WERI-Rb-1 (cell line): Measurements from ENCODE around the gene SLIT3.

Experiments
- DNase-seq: peaks from one replicate; pipeline ENCODE4 v3.0.0-alpha.2; 2020
- H3K27ac ChIP-seq: fragments of 250-450 bp; sonication (Bioruptor Pico); 2 replicates; pipeline ENCODE4 v1.5.1; 2020; ENCODE audit warnings: mild to moderate bottlenecking, moderate library complexity
- H3K27me3 ChIP-seq: fragments of 250-450 bp; sonication (Bioruptor Pico); 2 replicates; pipeline ENCODE4 v1.5.1; 2021; ENCODE audit warnings: mild to moderate bottlenecking, low read depth, moderate library complexity; ENCODE audit not compliant: insufficient read depth, severe bottlenecking
- H3K36me3 ChIP-seq: fragments of 250-450 bp; sonication (Bioruptor Pico); 2 replicates; pipeline ENCODE4 v1.5.1; 2020; ENCODE audit warnings: mild to moderate bottlenecking, moderate library complexity
- H3K4me3 ChIP-seq: 2 replicates; pipeline ENCODE4 v1.5.1; 2011; ENCODE audit warnings: low read depth, mild to moderate bottlenecking, control low read depth, low read length
- H3K9me3 ChIP-seq: fragments of 250-450 bp; sonication (Bioruptor Pico); 2 replicates; pipeline ENCODE4 v1.5.1; 2021; ENCODE audit warnings: mild to moderate bottlenecking, moderate library complexity; ENCODE audit not compliant: severe bottlenecking
- CTCF ChIP-seq: IDR thresholded peaks from 2 replicates; pipeline ENCODE4 v1.5.1; 2011; ENCODE audit warnings: low read depth, mild to moderate bottlenecking, control low read depth, inconsistent platforms, low read length

SLIT3 gene

DNA sequence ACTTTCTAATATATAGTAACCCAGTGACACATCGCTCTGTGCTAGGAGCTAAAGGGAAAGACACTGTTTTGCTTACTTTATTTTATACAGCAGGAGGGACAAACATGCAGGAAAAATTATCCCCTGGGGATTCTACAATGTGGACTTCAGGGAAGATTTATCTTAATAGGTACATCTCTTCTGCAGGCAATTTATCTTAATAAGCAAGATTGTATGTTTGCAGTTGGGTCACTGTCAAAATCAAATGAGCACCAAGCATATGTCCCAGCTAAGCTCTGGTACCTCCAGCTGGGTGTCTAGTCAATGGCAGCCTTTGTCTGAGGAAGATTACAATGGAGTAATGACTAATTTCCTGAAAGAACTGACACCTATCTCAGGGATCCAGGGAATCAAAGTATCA is 411.9 kb downstream of the SLIT3 start:
- H3K9me3 ChIP-seq: no peaks in the 10 kb centered on the region
- peaks cover 66% of the 10 kb centered on the region for H3K27me3 ChIP-seq
- H3K4me3 ChIP-seq: no peak overlapping the region
- no peak for TF ChIP-seq CTCF
- H3K27ac ChIP-seq: no peak overlapping the region
- DNase-seq: no peak
- no peaks in the 10 kb centered on the region for H3K36me3 ChIP-seq

DNA sequence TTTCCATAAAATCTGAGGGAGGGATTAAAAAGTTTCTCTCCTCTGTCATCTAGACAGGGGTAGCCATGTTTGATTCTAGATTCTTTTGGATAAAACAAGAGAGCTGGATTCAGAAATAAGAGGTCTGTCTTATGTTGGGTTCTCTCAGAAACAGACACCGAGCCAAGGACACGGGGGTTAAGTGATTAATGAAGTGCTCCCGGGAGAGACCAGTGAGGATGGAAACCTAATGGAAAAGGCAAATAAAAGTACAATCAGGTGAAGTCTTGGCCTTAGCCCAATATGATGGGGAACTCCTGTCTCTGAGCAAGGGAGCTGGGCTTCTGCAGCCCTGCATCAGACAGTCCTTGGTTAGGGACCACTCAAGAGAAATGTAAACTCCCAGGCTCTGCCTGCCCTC is 413.0 kb downstream of the SLIT3 start:
- Histone ChIP-seq H3K27ac (no peak overlapping the region), H3K9me3 (no peaks in the 10 kb centered on the region), H3K36me3 (no peaks in the 10 kb centered on the region), H3K27me3 (peaks cover 62% of the 10 kb centered on the region), H3K4me3 (no peak overlapping the region)
- no peak for TF ChIP-seq CTCF
- no peak for DNase-seq

DNA sequence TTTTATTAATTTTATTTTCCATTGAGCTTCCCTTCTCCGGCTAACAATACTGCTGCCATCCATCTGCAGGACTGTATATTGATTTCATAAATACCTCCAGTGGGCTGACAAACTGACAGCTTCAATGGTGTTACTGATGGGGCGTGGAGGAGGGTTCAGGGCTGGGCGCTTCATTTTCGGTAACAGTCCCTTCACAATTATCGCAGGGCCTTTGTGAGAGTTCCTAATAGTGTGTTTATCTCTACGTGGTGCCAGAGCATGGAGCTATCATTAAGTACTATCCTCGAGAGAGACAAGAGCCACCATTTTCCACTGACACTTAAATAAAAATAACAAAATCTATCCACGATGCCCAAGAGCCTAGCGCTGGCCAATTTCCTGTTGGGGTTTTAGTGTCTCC is 414.8 kb downstream of the SLIT3 start:
- DNase-seq: no peak
- Histone ChIP-seq H3K27ac (no peak overlapping the region), H3K9me3 (no peaks in the 10 kb centered on the region), H3K4me3 (no peak overlapping the region), H3K36me3 (no peaks in the 10 kb centered on the region), H3K27me3 (peaks cover 70% of the 10 kb centered on the region)
- no peak for TF ChIP-seq CTCF

DNA sequence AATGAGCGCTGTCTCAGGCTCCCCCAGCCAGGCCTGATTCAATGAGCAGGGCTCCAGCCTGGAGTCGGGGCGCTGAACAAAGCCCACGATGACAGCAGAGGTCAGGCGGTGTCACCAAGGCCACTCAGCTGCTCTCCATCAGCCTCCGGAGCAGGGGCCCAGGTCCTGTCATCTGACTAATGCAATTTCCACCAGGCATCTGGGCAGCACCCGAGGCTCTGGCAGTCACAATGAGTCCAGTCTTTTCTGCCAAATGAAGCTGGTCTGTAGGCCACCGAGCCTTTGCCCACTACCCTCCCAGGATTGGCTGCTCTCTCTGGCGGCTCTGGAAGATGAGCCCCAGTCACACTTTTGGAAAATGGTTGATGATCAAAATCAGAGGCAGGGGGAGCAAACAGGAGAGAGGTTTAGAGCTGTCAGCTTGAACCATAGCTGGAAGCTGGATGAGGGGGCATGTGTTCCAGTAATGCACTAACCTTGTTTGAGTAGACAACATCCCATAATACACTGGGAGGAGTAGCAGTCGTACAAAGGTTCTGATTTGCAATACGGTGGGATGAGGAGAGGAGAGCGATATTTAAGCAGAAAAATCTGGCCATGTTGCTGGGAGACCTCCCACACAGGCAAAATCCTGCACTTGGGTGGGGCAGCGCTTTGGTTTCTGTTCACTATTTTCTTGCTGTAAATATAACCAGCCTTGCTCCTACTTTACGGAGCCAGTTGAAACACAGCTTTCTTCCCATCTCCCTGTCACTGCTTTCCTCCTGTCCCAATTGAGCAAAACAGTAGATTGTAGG is 415.4 kb downstream of the SLIT3 start:
- H3K27me3 ChIP-seq: peaks cover 70% of the 10 kb centered on the region
- no peaks in the 10 kb centered on the region for H3K9me3 ChIP-seq
- H3K36me3 ChIP-seq: no peaks in the 10 kb centered on the region
- no peak overlapping the region for H3K4me3 ChIP-seq
- DNase-seq: no peak
- no peak overlapping the region for H3K27ac ChIP-seq
- TF ChIP-seq CTCF: no peak

- H3K36me3 ChIP-seq: no peaks in the 10 kb centered on the region
- H3K27ac ChIP-seq: no peak overlapping the region
- H3K4me3 ChIP-seq: no peak overlapping the region
- H3K9me3 ChIP-seq: no peaks in the 10 kb centered on the region
- no peak for TF ChIP-seq CTCF
- peaks cover 80% of the 10 kb centered on the region for H3K27me3 ChIP-seq
- DNase-seq: no peak
These were observed 416.9 kb downstream of the SLIT3 start for GRCh38 chr5:168883991-168884390.

DNA sequence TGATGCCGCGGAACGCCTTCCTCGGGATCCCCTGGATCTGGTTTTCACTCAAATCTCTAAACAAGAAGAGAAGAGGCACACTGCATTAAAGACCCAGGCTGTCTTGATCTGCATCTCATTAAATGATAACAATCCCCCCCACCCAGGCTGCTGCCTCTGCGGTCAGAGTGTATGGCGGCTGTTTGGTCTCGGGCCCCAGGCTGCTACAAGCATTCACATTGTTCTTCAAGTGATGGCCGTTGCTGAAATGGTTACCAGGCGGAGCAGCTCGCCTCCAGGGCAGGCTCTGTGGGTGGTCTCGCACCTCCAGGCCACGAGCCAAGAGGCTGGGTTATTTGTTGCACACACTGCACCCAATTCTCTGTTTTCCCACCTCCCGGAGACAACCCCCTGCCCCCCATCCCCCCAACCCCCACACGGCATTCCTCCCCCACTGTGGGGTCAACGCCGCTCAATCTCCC is 417.6 kb downstream of the SLIT3 start:
- H3K9me3 ChIP-seq: no peaks in the 10 kb centered on the region
- DNase-seq: no peak
- H3K27me3 ChIP-seq: peaks cover 79% of the 10 kb centered on the region
- H3K27ac ChIP-seq: no peak overlapping the region
- H3K4me3 ChIP-seq: no peak overlapping the region
- no peaks in the 10 kb centered on the region for H3K36me3 ChIP-seq
- TF ChIP-seq CTCF: no peak
